HG02852 (cell line): ENCODE measurements around the gene SNAPC1.
"Not testable (repeated sequence)": the region's sequence is repeated elsewhere in the genome, so short reads cannot be mapped to it uniquely, and the experiment has no call there.

Source experiments
- ATAC-seq: cut with Tn5 transposase; IDR thresholded peaks from one replicate; pipeline ENCODE4 v1.9.1; 2021; ENCODE audit warnings: mild to moderate bottlenecking, moderate library complexity; ENCODE audit not compliant: unreplicated experiment

Gene SNAPC1

GRCh38 chr14:61749867-61750266 lies 12.4 kb upstream of the SNAPC1 start:
- ATAC-seq, result no peak

- peak; percentile 85 for ATAC-seq
Observed at GRCh38 chr14:61750708-61751474, 11.3 kb upstream of the SNAPC1 start.

DNA sequence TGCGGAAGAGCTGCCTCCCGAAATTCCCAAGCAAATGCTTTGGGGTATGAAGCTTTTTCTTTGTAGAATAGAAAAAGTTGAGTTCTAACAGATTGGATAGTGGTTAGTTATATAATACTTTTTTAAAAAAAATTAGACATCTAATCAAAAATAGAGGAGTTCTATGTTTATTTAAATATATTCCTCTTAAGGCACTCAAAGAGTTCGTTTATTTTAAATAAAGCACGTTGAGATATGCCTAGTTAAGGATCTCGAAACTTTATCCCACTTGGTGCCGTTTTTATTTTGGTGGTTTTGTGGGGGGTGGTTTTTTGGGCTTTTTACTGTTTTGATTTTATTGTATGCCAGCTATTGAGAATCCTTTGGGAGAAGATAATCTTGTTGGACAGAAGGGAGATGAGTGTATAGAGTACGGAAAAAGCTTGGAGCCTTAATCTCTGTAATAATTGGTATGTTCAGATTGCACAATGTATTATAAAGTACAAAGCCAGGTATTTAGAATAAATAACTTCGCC lies 10.7 kb upstream of the SNAPC1 start:
- no peak for ATAC-seq

DNA sequence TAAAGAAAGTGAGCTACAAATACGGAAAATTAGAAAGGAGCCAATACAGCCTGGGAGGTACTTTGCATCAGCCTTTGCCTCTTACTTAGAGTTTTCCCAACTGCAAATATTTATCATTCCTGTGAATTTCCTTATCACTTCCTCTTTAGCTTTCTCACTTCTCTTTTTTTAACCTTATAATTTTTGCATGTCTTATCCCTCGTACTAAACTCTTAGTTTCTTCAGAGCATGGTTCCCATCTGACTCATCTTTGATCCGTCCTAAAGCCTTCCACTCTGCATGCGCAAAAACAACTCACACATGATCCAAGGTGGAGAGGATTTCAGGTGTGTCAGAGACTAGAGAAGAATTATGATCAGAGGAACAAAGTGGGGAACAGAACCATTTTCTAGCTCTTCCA lies 9.6 kb upstream of the SNAPC1 start:
- ATAC-seq, result peak; percentile 51

GRCh38 chr14:61753631-61754030 lies 8.6 kb upstream of the SNAPC1 start:
- no peak for ATAC-seq

GRCh38 chr14:61754627-61755381 lies 7.4 kb upstream of the SNAPC1 start:
- no peak for ATAC-seq

GRCh38 chr14:61755382-61755742 lies 6.9 kb upstream of the SNAPC1 start:
- ATAC-seq, result not testable (repeated sequence)

- no peak for ATAC-seq
Observed at GRCh38 chr14:61756135-61756534, 6.1 kb upstream of the SNAPC1 start.

GRCh38 chr14:61759878-61760277 lies 2.3 kb upstream of the SNAPC1 start:
- ATAC-seq, result no peak

GRCh38 chr14:61761557-61761956 lies 663 bp upstream of the SNAPC1 start:
- ATAC-seq, result no peak

DNA sequence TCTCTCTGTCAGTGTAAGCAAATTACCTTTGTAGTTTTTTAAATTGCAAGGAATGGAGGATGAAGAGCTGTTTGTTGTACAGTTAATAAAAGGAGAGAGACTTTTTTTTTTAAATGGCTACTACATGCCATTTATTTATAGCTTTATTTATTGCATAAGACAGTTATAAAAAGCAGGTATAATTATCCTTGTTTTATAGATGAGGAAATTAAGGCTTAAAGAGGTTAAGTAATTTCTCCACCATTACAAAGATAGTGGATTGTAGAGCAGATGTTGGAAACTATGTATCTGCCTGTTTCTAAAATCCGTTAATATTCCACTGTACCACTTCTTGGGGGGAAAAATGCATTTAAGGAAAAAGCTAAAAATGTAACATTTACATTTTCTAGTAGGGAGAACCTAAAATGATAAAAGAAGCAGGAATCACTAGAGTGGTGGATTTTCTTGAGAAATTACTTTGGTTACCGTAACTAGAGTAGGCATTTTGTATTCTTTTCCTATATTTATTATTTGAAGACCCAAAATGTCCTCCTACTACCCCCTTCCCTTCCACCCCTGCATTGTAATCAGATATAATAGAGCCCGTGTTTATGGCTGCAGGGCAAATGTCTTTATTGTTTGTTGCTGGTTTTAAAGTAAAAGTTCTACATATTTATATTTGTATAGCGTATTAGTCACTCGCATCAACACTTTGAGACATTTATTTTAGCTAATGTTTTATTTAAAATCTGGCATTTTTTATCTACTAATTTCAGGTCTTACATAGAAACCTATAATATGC lies 2.3 kb downstream of the SNAPC1 start:
- no peak for ATAC-seq

DNA sequence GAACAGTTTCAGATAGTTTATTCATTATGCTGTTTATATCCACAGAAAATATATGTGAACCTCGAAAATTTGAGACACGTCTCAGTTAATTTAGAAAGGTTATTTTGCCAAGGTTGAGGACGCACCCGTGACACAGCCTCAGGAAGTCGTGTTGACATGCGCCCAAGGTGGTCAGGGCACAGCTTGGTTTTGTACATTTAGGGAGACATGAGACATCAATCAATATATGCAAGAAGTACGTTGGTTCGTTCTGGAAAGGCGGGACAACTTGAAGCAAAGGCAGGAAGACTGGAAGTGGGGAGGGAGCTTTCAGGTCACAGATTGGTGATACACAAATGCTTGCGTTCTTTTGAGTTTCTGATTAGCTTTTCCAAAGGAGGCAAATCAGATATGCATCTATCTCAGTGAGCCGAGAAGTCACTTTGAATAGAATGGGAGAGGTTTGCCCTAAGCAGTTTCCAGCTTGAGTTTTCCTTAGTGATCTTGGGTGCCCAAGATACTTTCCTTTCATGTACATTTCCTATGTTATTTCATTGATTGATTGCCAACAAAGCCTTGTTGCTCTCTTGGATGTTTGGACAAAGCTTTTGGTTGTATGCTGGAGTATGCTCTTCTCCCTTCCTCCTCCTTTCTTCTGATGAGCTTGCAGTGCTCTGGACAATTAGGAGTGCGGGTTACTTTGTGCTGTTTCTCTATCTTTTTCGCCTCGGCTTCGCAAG lies 3.2 kb downstream of the SNAPC1 start:
- no peak for ATAC-seq

- ATAC-seq, result no peak
Observed at GRCh38 chr14:61766151-61766550, 3.9 kb downstream of the SNAPC1 start.

DNA sequence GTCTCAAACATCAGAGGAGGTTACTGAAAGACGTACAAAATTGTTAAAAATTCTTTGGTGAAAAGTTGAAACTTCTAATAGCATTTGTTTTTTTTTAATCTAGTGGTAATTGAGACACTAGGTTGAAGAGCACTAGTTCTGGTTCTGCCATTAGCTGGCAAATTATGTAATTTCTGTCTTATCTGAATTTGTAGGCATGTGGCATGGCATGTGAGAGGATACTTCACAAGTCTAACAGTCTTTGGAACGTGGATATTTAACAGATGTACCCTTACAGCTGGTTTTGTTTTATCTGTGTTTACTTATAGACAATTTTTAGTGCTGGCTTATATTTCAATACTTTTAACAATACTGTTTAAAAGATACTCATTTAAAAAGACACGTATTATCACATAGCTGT lies 6.0 kb downstream of the SNAPC1 start:
- no peak for ATAC-seq

DNA sequence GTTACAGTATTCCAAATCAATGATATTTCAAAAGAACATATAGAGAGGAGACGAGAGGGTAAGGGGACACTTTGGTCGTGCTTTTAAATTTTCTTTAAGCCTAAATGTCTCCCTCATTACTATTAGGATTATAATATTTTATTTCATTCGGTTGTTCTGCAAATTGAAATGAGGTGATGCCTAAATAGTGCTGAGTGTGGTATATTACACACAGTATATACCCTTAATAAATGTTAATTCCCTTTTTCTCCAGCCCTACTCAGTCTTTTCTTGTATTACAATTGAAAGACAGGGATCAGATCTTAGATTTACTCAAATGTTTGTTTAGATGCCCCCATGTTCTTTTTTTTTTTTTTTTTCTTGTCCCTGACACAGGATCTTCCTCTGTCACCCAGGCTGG lies 7.7 kb downstream of the SNAPC1 start:
- ATAC-seq, result no peak

- no peak for ATAC-seq
Observed at GRCh38 chr14:61774861-61775260, 12.6 kb downstream of the SNAPC1 start.

DNA sequence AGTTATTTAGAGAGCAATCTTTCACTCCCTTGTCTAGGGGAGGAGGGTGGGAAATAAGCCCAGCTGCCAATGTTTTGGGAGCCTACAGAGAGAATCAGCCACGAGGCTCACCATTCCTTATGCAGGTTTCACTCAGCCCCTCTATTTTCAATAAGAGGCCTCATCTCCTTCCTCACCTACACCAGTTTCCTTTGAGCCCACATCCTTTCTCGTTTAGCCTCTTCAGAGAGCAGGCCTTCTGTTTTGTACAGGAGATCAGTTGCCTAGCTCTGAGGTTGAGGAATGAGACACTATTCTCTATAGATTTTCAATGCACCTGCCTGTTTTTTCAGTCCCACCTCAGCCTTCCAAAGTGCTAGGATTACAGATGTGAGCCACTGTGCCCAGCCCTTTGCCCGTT lies 17.9 kb downstream of the SNAPC1 start:
- peak; percentile 79 for ATAC-seq

- no peak for ATAC-seq
Observed at GRCh38 chr14:61797309-61797708, 35.1 kb downstream of the SNAPC1 start.

- ATAC-seq, result no peak
Observed at GRCh38 chr14:61802010-61802568, 39.9 kb downstream of the SNAPC1 start.

DNA sequence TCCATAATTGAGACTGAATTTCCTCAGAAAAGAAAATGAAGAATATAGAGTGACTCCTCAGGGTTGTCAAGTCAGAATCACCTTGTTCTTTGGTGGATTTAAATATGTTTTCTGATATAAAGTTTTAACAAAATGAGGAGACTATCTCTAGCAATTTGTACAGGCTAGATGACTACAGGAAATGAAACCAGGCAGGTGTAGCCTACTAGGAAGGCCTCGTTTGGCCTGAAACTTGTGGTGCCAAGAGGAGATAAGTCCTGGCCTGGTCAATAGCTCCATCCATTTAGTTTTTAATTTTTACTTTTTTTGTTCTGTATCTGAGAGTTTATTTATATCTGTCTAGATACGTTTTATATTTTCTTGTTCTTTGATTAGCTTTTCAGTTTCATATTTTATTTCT lies 41.5 kb downstream of the SNAPC1 start:
- ATAC-seq, result no peak

DNA sequence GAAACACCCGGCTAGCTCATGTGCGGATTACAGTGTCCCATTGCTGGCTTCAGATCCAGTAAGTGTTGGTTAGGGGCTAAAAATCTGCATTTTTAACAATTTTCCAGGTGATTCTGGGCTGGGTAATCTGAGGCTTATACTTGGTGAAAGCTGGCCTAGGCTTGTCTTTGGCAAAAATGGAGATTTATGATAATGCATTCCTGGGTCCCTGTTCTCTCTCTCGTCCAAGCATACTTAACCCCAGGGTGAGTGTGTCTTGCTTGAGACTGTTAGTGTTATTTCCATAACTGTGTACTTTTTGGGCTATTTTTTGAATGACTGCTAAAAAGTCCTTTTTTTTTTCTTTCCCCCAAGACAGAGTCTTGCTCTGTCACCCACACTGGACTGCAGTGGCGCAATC lies 43.2 kb downstream of the SNAPC1 start:
- ATAC-seq, result no peak
